Glomerular visceral epithelial cell (primary cell): ENCODE measurements around the gene PPARGC1A.

Experiments
- DNase-seq: peaks from one replicate; pipeline ENCODE4 v3.0.0-alpha.2; 2016; ENCODE audit errors: extremely low spot score

The PPARGC1A gene

DNA sequence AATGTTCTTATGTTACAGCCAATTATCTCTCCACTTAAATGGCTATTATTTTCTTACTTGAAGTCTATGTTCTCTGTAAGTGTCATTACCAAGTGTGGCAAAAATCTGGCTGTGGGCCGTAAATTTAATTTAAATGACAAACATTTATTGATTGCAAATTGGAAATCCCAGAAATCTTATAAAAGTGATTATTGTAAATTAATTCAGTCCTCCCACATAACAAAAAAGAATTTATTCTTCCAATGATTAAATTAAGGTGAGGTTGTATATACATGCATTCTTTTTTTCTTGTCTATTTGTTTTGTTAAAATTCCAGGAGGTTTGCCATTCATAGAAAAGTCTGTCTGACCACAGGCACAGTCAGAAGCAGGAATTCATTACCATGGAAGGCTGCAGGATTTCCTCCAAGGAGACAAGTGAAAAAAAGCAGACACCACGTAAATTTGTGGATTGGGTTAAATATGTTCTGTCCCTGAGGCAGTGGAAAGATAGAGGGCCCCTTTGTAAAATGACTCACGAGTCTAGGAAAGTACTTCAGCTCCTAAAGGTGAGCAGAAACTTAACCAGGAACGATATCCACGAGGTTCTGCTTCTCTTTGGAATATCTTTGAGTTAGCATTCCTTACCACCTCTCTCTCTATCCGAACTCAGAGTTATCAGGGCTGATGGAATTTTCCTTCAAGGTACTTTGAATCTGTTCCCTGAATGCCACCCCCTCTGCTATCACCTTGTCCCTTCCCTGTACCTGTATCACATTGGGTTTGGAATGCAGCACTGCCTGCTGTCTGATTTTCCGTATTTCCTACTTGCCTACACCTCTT, 10.7 kb downstream of the PPARGC1A start:
- peak; percentile 44 for DNase-seq

DNA sequence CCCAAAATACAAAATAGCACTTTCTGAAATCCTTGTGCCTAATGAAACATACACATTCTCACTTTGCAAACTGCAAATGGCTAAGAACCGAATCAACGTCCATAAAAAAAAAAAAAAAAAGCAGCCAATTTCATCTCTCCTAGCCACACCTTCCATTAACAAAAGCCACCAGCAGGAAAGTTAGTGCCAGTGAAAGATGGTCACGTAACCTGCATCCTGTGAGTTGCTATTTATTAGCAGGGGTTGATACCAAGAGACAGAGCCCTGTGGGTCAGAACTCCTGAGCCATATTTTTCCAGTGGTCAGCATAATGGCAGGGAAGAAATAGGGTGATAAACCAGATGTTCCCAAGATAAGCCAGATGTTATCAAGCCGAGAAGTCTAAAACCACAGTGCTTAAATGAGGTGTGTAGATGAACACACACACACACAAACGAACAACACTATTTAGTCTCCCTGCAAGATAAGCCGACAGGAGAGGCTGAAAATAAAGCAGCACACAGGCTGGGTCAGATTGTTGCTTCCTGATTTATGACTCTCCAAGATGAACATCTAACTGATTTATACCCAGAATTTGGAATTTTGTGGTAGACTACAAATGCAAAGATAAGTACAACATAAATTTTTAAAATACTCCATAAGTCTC, 11.5 kb downstream of the PPARGC1A start:
- DNase-seq, result no peak

DNA sequence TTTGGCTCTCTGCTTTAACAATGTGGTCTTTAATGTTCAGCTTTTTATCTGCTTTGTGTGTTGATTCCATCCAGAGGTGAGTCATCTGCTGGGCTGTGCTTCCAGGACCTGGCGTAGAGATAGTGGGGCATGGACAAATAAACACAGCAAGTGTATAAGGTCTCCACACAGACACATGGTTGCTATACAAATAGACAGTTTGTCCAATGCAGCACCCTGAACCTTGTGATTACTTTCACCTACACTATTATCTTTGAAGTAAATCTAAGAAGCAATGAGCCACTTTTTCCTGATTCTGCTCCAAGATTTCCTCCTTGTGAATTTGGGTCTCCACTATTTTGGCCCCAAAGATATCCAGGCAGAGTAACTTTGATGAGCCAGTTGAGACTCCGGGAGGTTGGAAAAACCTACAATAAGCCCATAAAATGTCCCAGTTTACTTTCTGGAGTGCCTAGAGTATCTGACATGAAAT, 12.1 kb downstream of the PPARGC1A start:
- DNase-seq, result peak; percentile 34

DNA sequence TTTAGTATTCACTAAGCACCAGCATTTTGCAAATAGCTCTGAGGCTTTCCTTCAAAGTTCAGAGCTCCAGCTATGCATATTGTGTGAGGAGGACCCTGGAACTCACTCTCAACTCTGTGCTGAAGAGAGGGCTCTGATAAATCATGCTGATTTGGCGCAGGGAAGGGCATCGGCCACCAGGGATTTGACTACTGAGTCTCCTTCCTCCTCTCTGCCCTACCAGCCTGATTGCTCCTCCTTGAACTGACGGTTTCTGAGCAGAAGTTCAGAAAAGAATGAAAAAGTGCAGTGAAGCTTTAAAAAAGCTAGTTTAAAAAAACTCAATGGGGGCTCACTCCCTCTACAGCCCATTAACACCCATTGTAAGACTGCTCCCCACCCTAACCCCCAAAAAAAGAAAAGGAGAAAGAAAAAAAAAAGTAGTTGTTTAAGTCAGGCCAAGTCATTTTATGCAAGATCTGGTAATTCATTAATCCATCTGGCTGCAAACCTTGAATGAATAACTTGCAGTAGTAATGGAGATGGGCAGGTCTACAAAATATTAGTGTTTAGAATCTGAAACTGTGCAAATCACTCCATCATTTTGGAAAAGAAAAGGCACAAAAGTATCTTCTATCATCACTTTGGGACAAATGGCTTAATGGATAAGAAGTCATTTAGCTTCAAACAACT, 13.3 kb downstream of the PPARGC1A start:
- no peak for DNase-seq

DNA sequence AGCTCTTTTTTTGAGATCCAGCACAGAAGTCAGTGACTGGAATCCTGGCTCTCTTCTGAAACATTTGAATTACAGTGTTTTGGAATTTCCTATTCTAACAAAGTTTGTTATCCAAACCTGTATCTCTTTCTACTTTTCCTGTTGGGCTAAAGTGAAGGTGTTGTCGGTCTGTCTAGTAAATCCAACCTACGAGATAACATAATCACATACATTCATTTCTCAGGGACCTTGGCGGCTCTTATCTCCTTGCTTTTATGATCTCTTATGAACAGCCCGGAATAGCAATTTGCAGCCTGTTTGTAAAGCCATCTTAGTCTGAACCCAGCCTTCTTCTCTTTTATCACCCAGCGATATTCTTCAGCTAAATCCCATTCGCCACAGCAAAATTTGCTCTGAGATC, 14.5 kb downstream of the PPARGC1A start:
- DNase-seq, result no peak

DNA sequence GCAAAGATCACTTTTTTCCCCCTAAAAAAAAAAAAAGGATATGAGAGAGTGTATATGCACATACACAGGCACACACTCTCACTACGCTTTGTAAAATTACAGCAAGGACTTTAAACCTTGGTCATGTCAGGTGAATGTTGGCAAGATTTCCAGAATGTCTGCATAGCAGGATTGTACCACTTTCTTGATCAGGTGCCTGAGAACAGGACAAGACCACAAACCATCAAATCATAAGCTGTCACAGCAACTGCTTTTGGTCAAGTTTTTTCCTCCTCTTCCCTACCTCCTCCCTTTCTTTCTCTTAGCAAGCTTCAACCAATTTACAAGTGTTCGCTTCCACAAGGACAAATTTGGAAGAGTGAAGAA, 15.3 kb downstream of the PPARGC1A start:
- DNase-seq, result no peak

DNA sequence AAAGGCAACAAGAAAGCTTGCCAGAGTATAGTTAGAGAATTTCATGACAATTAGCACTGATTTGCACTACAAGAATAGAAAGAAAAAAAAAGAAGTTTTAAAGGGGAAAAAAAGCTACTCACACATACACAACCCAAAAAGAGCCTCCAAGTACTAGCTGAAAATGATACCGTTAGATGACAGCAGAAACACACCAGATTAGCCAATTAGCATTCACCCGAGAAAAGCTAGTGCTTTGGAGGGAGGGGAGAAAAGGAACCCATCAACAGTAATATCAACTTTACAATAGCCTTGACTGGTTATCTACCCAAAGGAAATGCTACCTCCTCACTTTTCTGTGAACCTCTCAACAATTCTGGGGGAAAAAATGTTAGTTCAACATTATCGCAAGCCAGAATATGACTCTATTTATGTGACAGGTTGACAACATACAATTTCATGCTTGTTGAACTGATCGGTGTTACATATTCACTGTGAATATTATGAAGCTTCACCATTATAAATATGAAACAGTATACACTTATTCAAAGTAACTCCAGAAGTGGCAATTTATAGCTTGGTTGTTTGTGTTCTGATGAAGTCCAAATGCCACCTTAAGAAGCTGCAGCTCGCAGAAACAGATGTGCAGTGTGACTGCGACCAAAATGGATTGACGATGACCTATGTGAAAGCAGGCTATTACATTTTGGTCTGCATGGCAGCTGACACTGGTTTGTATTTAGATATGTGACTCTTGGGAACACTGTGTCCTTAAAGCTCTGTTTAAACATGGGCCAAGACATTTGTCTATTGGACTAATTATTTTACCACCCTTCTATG, 15.9 kb downstream of the PPARGC1A start:
- DNase-seq, result no peak

DNA sequence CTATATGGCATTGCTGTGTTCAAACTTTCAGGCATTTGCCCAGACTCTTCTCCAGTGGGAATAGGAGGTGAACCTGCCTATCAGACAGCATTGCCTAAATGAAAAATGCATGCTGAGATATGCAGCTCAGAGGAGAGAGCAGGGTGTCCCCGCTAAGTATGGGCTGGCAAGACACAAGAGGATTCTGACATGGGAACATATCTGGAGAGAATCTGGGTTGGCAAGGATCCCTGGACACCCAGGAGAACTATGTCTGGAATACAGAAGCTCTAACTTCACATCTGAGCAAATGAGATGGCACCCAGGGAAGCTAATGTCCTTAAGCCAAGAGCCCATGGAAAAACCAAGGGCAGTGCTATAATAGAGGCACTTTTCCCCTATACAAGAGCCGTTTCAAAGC, 18.4 kb downstream of the PPARGC1A start:
- no peak for DNase-seq

DNA sequence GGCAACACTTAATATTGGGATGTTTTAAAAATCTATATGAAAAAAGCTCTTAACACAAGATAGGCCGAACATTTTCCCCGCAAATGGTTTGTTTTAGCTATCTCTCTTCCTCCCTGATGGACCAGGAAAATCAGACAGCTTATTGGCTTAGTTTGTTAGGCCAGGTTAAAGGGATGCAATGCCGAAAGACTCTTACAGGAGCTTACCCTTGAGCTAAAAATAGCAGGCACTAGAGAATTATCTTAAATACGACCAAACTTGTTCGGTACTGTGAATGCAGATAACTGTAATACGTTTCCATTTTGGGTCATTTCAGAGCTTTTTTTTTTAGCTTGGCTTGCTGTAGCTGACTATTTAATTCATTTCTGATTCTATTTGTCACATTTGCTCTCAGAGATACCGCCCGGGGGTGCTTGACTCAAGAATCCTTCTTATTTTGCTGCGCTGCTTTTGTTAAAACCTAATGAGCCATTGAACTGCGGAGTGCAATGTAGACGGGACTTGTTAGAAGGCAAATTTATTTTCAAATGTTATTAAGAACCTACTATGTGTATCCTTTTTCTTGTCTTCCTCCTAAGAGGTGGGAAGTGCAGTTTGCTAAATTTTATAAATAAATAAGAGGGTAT, 23.3 kb downstream of the PPARGC1A start:
- no peak for DNase-seq

DNA sequence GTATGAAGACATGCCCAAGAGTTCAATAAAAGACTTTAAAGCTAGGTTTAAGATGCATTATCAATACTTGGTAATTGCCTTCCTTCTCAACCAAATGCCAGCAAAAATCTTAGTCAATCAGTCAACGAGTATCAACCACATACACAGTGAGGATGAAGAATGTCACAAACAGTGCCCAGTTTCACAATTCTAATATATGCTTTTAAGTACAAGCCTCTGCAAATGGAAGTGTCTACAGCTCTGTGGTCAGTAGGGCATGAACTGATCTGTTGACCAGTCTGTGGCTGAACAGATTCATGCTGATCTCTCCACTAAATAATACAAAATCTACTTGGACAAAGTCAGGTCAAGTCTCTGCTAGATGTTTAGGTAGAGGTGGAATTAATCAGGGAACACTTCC, 27.9 kb downstream of the PPARGC1A start:
- DNase-seq, result no peak

DNA sequence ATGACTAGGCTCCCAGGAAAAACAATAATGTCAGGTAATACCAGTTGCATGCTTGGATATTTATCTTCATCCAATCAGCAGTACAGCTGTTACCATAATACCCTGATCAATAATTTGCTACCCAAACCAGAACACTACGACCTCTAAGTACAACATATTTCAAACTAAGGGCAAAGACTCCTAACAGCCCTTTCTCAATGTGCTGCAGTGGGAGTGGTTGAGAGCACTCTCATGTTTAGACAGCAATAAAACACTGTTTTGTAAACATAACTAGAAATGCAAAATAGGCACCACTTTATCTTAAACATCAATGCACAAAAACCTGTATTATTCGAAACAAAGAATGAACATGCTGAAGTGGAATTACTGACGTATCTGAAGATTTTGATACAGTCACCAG, 28.9 kb downstream of the PPARGC1A start:
- DNase-seq, result no peak

DNA sequence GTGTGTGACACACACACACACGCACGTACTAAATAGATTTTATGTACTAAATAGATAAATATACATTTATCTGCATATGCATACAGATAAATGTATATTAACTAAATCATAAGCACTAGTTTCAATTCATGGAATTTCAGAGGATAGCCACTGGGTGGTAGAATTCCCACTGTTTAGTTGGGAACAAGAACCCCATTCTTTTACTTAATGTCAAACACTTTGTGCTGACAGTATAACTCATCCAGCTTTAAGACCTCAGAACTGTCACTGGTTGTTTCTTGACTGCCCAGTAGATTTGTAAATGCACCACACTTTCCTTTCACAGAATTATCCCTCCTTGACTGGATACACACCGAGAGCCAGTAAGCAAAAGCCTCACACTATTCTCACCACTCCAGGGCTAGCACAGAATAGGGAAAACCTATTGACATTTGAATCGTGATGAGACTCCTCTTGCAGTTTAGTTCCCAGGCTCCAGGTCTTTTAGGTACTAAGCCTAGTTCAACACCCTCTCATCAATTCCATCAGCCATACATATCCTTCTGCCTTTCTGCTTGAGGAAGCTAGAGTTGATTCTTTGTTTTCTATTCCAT, 32.4 kb downstream of the PPARGC1A start:
- DNase-seq, result no peak

DNA sequence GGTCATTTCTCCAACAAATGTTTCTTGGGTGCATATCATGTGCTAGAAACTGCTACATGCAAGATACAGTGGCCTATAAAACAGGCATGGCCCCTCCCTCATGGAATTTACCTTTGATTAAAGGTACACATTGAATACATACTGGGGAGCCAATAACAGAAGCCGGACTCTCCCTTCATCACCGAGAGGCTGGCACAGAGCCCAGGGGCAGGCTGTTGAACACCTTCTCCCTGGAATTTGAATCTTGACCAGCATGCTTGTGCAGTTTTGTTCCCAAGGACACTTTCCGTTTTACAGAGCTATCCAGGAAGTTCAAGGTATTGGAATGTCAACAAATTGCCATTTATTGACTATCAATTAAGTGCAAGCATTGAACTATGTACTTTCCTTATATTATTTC, 33.2 kb downstream of the PPARGC1A start:
- no peak for DNase-seq

DNA sequence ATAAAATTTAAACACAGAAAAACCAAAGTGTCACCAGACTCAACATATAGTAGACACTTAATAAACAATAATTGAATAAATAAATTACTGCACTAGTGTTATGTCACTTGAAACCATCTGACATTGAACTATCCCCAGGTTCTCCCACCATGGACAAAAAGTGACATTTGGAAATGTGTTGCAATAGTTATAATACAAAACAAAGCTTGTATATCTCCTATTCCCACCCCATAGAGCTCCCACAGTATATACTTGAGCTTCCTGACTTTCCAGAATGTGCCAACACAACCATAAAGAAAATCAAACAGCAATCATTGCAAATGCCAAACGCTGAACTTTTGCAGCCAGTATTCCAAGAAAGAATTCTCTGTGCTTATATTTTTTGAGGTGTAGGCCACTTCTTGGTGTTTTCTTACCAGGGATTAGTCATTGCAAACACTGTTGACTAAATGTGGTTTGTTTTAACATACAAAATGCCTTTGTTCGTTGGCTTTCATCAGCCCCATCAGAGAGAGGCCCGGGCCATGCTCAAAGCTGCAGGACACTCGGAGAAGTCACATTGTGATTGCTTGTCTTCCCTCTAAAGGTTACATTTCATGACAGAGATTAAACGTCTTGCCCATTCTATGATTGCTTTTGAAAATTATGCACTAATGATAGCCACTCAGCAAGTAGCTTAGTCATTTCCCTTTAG, 33.8 kb downstream of the PPARGC1A start:
- DNase-seq, result no peak

DNA sequence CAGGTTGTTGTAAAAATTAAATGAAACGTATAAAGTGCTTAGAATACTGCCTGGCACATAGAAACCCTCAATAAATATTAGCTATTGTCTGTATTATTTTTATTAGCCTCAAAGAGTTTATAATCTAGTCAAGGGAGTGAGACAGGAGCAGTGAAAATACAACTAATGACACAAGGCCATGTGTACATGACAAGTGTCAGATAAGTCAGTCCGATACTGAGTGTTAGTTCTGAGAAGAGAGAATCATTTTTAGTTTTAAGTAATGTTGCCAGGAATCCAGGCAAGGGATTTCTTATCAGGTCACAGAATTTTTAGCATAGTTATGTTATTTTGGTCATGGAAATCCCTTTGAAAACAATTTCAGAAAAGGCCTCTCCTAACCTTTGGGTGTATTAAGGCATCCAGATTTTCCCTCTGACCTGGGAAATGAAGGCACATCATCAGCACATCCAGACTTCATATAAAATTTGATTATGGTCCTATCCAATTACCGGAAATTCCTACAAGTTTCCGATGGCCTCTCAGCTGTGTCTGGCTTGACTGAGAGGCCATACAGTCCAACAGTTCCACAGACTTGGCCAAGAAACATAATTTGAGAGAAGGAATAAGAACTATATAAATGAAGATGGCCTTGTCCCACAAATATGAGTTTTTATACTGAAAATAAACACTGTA, 35.7 kb downstream of the PPARGC1A start:
- no peak for DNase-seq

DNA sequence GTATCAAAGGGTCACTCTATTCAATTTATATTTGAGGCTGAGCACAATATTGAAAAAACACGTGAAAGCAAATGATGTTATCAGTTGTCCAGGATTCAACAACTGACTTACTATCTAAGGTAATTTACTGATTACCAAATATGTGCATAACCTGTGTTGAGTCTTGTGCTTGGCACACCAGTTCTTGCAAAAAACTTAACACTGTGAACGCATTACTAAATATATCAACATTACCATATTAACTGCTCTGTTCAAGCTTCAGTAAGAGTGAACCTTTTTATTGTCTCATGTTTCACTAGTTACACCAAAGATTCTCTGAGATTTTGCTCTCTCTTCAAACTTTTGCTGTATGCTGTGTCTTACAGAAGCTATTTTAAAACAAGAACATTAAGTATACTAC, 38.4 kb downstream of the PPARGC1A start:
- DNase-seq, result no peak

DNA sequence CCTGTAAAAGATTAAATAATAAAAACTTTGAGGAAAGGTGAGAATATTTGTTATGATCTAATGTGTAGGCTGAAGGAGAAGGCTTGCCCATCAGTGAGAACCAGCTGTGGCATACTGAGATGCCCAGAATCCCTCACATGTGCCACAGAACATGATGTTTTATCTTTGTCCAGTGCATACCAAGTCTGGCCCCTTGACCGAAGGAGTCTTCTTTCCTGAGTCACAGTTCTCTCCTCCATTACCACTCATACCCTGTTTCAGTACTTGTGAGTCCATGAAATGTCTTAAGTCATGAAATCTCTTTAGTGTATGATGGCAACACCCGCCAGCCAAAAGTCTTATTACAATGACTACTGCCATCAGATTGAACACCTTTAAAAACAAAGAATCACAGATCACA, 42.7 kb downstream of the PPARGC1A start:
- no peak for DNase-seq

DNA sequence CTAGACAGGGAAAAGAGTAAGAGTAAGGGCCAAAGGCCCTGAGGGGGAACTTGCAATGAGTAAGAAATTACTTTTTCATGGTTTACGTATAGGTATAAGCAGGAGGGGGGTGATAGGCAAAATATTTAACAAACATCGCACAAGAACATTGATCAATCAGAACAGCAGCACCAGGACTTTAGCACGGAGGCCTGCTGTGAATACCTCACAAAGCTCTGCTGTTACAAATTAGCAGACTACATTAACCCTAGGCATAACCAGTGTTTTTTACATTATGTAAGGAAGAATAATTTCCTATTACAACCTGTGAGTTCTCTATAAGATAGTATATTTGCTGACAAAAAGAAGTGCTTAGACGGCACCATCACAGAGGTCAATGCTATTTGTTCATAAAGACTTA, 44.9 kb downstream of the PPARGC1A start:
- DNase-seq, result no peak

DNA sequence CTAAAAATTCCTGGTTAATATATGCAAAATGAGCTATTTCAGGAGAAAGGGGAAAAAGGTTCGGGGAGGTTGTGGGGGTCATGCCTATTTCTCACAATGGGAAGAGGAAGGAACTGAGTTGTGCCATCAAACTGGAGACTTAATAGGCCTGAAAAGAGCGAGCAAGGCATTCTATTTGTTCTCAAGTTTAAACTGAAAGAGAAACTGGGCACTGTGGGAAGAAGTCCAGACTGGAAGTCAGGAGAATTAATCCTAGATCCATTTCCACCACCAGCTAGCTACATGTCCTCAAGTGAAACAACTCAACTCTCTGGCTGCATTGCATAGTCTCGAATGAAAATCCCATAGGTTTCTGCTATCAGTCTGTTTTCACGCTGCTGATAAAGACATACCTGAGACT, 50.6 kb downstream of the PPARGC1A start:
- no peak for DNase-seq

DNA sequence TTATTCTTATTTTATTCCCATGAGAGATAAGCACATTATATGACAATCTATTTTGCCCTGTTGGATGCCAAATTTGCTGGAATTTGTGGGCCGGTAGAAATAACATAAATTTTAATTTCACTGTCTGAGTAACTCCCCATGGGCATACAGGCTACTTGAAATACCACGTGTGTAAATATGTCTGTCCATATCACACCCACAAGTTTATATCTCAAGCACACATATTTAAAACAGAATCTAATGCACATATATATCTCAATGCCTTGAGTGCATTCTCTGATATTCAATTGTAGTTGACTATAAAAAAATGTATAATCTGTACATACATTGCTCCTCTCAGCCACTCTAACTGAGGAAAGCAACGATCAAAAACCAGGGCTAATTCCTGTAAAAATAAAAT, 51.2 kb downstream of the PPARGC1A start:
- no peak for DNase-seq
